ENCODE measurements around the gene PKIG. TPM values are rescaled to one million over a fixed set of nuclear protein-coding genes. Genes with fewer than 3 reads are reported as not detected.
"Not testable (repeated sequence)": the region's sequence is repeated elsewhere in the genome, so short reads cannot be mapped to it uniquely, and the experiment has no call there.

Gene PKIG
- total and polyA plus RNA-seq, 2 experiments from 2014 or later: 90.4 to 100 TPM

GRCh38 chr20:44585057-44585963 lies 2.9 kb downstream of the PKIG start:
- no peak for DNase-seq (ENCODE audit: low read depth in 1 of 2, low spot score in 1 of 2)
- no peak overlapping the region for H3K27ac ChIP-seq
- no peak overlapping the region for H3K4me3 ChIP-seq
- H3K27me3 ChIP-seq: no peaks in the 10 kb centered on the region
- TF ChIP-seq, protein P1, sequence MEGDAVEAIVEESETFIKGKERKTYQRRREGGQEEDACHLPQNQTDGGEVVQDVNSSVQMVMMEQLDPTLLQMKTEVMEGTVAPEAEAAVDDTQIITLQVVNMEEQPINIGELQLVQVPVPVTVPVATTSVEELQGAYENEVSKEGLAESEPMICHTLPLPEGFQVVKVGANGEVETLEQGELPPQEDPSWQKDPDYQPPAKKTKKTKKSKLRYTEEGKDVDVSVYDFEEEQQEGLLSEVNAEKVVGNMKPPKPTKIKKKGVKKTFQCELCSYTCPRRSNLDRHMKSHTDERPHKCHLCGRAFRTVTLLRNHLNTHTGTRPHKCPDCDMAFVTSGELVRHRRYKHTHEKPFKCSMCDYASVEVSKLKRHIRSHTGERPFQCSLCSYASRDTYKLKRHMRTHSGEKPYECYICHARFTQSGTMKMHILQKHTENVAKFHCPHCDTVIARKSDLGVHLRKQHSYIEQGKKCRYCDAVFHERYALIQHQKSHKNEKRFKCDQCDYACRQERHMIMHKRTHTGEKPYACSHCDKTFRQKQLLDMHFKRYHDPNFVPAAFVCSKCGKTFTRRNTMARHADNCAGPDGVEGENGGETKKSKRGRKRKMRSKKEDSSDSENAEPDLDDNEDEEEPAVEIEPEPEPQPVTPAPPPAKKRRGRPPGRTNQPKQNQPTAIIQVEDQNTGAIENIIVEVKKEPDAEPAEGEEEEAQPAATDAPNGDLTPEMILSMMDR (IDR thresholded peaks at IDR 0.05; ENCODE audit: low read depth, low read length): no peak
- H3K4me1 ChIP-seq (ENCODE audit: low read depth): peaks cover 36% of the 10 kb centered on the region
- H3K9me3 ChIP-seq (ENCODE audit: low read depth): no peaks in the 10 kb centered on the region
- H3K36me3 ChIP-seq: no peaks in the 10 kb centered on the region

- Histone ChIP-seq H3K36me3 (no peaks in the 10 kb centered on the region), H3K27me3 (no peaks in the 10 kb centered on the region), H3K27ac (peak overlapping the region; percentile 53), H3K9me3 (ENCODE audit: low read depth) (no peaks in the 10 kb centered on the region), H3K4me3 (no peak overlapping the region), H3K4me1 (ENCODE audit: low read depth) (peaks cover 36% of the 10 kb centered on the region)
- TF ChIP-seq, protein P1 (IDR thresholded peaks at IDR 0.05; ENCODE audit: low read depth, low read length): no peak
- DNase-seq (ENCODE audit: low read depth in 1 of 2, low spot score in 1 of 2): no peak
These were observed 4.0 kb downstream of the PKIG start for GRCh38 chr20:44586289-44586911.

- Histone ChIP-seq H3K36me3 (no peaks in the 10 kb centered on the region), H3K4me1 (ENCODE audit: low read depth) (peaks cover 32% of the 10 kb centered on the region), H3K27ac (peak overlapping the region; percentile 53), H3K4me3 (no peak overlapping the region), H3K9me3 (ENCODE audit: low read depth) (no peaks in the 10 kb centered on the region), H3K27me3 (no peaks in the 10 kb centered on the region)
- TF ChIP-seq, protein P1 (IDR thresholded peaks at IDR 0.05; ENCODE audit: low read depth, low read length): no peak
- no peak for DNase-seq (ENCODE audit: low read depth in 1 of 2, low spot score in 1 of 2)
These were observed 4.9 kb downstream of the PKIG start for GRCh38 chr20:44587035-44587980.

GRCh38 chr20:44588321-44588720 lies 5.9 kb downstream of the PKIG start:
- not testable (repeated sequence) for H3K4me3 ChIP-seq; DNase-seq (ENCODE audit: low read depth in 1 of 2, low spot score in 1 of 2); H3K36me3 ChIP-seq; H3K27ac ChIP-seq; H3K9me3 ChIP-seq (ENCODE audit: low read depth); H3K27me3 ChIP-seq
- peaks cover 22% of the 10 kb centered on the region for H3K4me1 ChIP-seq (ENCODE audit: low read depth)

DNA sequence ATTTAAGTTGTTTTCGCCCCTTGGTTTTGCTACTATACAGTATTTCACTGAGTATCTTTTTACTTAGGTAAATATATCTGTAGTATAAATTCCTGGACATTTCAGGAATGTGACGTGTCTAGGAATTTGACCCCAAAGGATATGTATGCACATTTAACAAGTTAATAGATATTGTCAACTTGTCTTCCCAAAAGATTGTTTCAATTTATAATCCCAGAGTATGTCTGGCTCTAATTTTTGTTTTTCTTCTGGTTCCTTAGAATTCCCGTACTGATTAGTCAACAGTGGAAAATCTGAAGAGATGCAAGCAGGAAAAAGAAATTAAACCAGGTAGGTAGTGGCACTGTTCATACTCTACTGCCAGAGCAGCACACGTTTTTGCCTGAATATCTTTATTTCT lies 7.2 kb downstream of the PKIG start:
- TF ChIP-seq, protein P1 (IDR thresholded peaks at IDR 0.05; ENCODE audit: low read depth, low read length): no peak
- peaks cover 22% of the 10 kb centered on the region for H3K4me1 ChIP-seq (ENCODE audit: low read depth)
- no peaks in the 10 kb centered on the region for H3K36me3 ChIP-seq
- no peaks in the 10 kb centered on the region for H3K27me3 ChIP-seq
- H3K4me3 ChIP-seq: no peak overlapping the region
- H3K27ac ChIP-seq: no peak overlapping the region
- H3K9me3 ChIP-seq (ENCODE audit: low read depth): no peaks in the 10 kb centered on the region
- DNase-seq (ENCODE audit: low read depth in 1 of 2, low spot score in 1 of 2): no peak
